NCI-H2196 treated with DMSO at 0.1 percent for 48 hours (cell line): ENCODE results near the gene UBE2QL1.

Source experiments
- DNase-seq: peaks from one replicate; lab custom pipeline; 2025; ENCODE audit not compliant: unreplicated experiment; lab: John Stamatoyannopoulos, UW

Gene UBE2QL1, protein sequence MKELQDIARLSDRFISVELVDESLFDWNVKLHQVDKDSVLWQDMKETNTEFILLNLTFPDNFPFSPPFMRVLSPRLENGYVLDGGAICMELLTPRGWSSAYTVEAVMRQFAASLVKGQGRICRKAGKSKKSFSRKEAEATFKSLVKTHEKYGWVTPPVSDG

DNA sequence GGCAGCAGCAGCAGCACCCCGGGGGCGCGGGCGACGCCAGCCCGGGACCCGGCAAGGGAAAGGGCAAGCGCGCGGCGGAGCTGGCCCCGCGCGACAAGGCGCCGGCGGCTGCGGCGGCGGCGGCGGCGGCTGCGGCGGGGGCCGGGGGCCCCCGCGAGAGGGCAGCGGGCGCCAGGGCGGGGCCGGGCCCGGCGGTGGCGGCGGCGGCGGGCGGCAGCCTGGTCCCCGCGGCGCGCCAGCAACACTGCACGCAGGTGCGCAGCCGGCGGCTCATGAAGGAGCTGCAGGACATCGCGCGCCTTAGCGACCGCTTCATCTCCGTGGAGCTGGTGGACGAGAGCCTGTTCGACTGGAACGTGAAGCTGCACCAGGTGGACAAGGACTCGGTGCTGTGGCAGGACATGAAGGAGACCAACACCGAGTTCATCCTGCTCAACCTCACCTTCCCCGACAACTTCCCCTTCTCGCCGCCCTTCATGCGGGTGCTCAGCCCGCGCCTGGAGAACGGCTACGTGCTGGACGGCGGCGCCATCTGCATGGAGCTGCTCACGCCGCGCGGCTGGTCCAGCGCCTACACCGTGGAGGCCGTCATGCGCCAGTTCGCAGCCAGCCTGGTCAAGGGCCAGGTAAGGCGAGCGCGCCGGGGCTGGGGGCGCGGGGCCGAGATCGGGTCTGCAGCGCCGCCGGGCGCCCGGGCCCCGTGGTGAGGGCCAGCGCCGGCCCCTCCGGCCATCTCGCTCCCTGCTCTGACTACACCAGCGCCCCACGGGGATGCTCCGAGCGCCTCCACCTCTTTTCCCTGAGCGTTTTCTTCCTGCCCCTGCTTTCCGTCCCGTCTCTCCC lies at the start of gene UBE2QL1:
Gene UBE2QL1 (plus strand): TSS at position 238 of the 843 bp plus-strand sequence. CDS start 35 bp downstream, at position 273.
- no peak for DNase-seq

DNA sequence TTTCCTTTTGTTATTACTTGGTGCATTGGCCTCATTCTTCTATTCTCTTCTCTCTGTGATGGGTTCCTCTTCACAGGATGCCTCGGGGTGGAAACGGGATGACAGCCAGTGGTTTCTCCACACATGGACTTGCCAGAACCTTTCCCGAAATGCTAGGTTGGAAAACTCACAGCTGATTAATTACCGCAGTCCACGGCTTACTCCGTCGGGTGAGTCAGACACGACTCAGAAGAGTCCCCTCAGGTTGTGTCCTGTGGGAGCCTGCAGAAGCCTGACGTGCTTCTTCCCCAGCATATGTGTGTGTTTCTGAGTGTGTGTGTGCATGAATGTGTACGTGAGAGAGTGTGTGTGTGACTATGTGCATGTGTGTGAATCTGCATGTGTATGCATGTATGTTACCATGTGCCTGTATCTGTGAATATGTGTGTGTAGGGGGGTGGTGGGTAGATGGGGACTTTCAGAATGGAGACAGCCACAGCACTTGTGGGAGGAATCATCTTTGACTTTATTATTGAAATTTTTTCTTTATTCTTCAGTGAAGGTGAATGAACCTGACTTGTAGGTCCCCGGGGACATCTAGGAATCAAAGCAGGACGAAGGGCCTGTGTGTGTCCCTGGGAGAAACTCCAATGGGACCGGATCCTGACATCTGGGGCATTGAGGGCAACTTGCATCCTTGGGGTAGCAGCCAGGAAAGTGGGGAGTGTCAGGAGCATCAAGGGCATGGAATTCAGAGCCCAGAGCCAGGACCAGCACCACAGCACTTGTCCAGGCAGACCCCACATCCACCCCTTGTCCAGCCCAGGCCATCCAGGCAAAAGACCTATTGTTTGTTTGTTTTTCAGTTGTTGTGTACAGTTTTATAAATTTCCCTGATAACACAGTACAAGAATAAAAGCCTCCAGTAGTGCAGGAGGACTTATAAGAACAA lies 48.4 kb upstream of the UBE2QL1 start:
- no peak for DNase-seq

- DNase-seq: no peak
Observed at GRCh38 chr5:6401410-6401809, 47.2 kb upstream of the UBE2QL1 start.

GRCh38 chr5:6402939-6403338 lies 45.7 kb upstream of the UBE2QL1 start:
- no peak for DNase-seq

GRCh38 chr5:6403416-6403815 lies 45.2 kb upstream of the UBE2QL1 start:
- no peak for DNase-seq

GRCh38 chr5:6404129-6404528 lies 44.5 kb upstream of the UBE2QL1 start:
- DNase-seq: no peak

GRCh38 chr5:6405591-6405990 lies 43.1 kb upstream of the UBE2QL1 start:
- DNase-seq: no peak

DNA sequence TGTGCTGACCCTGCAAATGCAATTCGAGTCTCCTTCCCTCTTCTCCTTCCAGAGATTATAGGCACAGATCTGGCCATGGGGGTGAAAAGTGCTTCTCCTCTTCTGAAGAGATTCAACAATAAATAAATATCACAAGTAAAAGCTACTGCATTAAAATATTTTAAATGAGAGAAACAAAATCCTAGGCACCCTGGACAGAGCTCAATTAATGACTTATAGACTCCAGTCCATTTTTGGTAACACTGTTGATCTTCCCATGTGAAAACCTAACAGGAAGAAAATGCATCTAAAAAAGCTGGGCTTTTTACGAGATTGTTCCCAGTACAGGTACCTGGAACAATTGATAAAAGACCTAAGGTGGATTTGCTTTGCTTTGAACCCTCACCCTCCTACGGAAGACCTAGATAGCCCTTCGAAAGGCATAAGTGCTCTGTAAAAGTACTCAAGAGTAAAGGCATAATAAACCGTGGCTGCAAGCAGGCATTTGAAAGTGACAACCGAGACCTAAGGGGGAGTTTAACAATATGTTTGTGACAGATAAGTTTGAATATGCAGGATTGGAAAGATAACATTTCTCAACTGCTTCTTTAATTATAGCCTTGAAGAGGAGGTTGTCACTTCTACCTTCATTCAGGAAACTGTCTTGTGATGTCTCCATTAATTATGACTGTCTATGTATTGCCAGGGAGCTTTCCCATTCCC lies 41.0 kb upstream of the UBE2QL1 start:
- no peak for DNase-seq

GRCh38 chr5:6408260-6408596 lies 40.4 kb upstream of the UBE2QL1 start:
- no peak for DNase-seq

DNA sequence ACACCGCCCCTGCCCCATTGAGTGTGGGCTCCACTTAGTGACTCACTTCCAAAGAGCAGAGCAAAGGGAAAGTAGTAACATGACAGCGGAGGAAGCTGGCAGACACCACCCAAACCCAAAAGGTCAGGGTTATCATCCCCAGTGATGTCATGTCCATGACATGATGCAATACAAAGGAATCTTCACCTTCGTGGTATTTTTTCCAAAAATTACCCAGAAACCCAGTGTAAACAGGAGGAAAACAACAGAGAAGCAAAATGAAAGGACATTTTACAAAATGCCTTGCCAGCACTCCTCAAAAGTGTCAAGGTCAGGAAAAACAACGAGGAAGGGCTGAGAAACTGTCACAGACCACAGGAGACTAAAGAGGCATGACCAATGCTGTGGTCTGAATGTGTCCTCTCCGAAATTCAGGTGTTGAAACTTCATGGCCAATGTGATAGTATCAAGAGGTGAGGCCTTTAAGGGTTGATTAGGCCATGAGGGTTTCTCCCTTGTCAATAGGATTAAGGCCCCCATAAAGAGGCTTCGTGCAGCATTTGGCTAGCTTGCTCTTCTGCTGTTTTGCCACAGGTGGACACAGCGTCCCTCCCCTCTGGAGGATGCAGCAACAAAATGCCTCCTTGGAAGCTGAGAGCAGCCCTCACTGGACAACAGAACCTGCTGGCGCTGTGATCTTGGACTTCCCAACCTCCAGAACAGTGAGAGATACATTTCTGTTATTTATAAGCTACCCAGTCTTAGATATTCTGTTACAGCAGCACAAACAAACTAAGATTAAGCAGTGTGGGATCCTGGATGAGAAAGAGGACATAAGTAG lies 39.8 kb upstream of the UBE2QL1 start:
- no peak for DNase-seq

- no peak for DNase-seq
Observed at GRCh38 chr5:6410421-6410820, 38.2 kb upstream of the UBE2QL1 start.

GRCh38 chr5:6411141-6411540 lies 37.5 kb upstream of the UBE2QL1 start:
- no peak for DNase-seq

- no peak for DNase-seq
Observed at GRCh38 chr5:6412811-6413210, 35.8 kb upstream of the UBE2QL1 start.

DNA sequence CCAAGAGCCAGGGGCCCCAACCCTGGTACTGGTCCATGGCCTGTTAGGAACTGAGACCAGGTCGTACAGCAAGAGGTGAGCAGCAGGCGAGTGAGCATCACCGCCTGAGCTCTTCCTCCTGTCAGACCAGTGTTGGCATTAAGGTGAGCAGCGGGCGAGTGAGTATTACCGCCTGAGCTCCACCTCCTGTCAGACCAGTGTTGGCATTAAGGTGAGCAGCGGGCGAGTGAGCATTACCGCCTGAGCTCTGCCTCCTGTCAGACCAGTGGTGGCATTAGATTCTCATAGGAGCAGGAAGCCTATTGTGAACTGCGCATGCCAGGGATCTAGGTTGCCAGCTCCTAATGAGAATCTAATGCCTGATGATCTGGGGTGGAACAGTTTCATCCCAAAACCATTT lies 31.0 kb upstream of the UBE2QL1 start:
- DNase-seq: no peak

GRCh38 chr5:6418679-6419276 lies 29.9 kb upstream of the UBE2QL1 start:
- no peak for DNase-seq

DNA sequence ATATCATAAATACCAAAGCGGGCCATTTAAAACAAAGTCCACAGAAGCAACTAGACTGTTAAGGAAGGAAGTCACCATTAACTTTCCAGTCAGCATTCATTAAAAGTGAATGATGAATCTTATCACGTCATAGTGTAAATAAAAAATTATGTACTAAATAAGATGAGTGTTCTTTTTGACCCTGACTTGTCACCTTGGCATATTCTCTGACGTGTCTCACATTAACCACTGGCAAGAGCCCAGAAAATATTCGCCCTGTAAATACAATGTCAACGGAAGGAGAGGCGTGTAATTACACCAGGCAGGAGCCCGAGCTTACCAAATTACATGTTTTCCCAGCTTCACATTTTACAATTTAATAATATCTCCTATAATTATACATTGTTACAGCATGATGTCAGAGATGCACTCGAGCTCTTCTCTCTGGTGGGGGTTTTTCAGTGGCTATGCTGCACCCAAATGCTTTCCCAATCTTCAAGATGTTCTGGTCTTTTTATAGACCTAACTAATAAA lies 29.3 kb upstream of the UBE2QL1 start:
- DNase-seq: peak; percentile 67

DNA sequence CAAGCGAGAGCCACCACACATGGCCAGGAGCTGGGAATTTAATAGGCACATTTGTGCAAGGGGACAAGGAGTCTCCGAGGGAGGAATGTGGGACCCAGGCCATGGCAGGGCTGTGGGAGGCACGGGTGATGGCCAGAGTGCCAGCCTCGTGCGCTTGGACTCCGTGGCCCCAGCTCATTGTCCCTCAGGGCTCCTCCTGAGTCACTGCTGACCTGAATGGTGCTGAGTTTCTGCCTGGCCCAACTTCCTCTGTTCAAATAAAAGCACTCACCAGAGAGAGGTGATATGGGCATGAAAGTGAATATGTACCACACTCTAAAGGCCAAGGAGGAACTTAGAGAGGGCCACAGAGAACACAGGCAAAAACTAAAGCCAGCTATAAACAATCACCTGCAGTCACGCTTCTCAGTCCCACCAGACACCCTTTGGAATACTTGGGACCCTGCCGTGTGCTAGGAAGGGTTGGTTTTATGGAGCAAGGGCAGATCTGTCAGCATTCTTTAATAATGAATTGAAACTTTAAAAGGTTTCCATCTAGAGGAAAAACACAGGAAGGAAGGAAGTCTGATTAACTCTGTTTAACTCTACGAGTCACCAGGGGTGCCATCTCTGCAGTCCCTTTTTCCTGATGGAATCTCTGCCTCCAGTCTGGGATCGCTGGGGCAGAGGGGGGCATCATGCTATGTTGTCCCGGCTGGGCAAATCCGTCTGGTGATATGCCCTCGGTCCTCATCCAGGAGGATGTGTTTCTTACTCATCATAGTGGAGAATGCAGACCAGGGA lies 25.1 kb upstream of the UBE2QL1 start:
- no peak for DNase-seq

DNA sequence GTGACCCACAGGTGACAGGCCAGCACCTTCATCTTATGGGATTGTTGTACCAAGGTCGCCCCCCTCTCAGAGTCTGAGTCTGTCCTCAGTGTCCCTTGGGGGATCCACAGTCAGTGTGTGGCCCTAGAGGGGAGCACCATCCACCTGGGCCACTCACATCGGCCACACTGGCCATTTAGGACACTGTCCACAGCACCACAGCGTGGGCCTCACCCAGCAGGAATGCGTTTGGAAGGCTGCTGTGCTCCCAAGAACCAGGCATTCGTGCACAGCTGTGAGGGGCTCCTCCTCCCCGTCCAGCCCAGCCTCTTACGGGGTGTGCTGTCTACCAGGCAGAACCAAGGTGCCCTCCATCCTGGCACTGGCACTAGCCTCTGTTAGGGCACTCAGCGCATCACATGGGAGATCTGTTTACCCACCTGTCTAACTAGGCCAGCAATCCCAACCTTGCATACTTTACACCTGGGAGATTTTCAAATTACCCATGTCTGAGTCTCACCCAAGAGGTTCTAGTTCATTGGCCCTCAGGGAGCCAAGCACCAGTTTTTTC lies 24.5 kb upstream of the UBE2QL1 start:
- DNase-seq: no peak

DNA sequence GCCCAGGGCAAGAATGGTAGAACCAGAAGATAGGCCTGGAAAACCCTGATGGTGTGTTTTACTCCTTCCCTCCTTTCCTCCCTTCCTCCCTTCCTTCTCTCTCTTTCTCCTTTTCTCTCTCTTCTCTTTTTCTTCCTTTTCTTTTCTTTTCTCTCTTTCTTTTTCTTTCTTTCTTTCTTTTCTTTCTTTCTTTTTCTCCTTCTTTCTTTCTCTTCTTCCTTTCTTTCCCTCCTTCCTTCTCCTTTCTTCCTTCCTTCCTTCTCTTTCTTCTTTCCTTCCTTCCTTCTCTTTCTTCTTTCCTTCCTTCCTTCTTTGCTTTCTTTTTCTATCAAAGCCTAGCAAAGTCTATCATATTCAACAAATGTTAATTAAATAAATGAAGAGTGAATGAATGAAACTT lies 24.0 kb upstream of the UBE2QL1 start:
- no peak for DNase-seq
